ENCODE results near the gene RTTN. TPM values are rescaled to one million over a fixed set of nuclear protein-coding genes. Genes with fewer than 3 reads are reported as not detected.
A peak's percentile ranks its signal among the peaks of the same experiment; 100 is the strongest.

The RTTN gene
- total RNA-seq, 1 donor from 2014 or later, result 9.5 TPM

- TF ChIP-seq CTCF (IDR thresholded peaks at IDR 0.05), result no peak
- H3K36me3 ChIP-seq, result peaks cover 5 to 9% of the 10 kb centered on the region in 2 donors
- no peak for DNase-seq (ENCODE audit: low spot score in 2 of 2)
- H3K4me3 ChIP-seq, result no peak overlapping the region
- no peaks in the 10 kb centered on the region for H3K27me3 ChIP-seq
- H3K4me1 ChIP-seq, result peaks cover 0 to 9% of the 10 kb centered on the region in 2 donors
- no peaks in the 10 kb centered on the region for H3K9me3 ChIP-seq
- intact Hi-C loops (cut with DNase I), result loop anchor here (5.0 to 10.0 kb wide), 3 partner anchors 86 to 378 kb away; no protein-coding TSS in a partner anchor
- H3K27ac ChIP-seq, result peak overlapping the region in 1 of 2 donors; percentile 21
Measured at GRCh38 chr18:70046796-70047195, 158.7 kb downstream of the RTTN start.

- Histone ChIP-seq H3K27ac (peak overlapping the region in 1 of 2 donors; percentile 21), H3K27me3 (no peaks in the 10 kb centered on the region), H3K4me1 (peaks cover 0 to 9% of the 10 kb centered on the region in 2 donors), H3K36me3 (peaks cover 3 to 8% of the 10 kb centered on the region in 2 donors), H3K4me3 (no peak overlapping the region), H3K9me3 (no peaks in the 10 kb centered on the region)
- DNase-seq (ENCODE audit: low spot score in 2 of 2), result no peak
- no peak for TF ChIP-seq CTCF (IDR thresholded peaks at IDR 0.05)
- intact Hi-C loops (cut with DNase I), result loop anchor here (5.0 to 10.0 kb wide), 3 partner anchors 86 to 379 kb away; no protein-coding TSS in a partner anchor
Measured at GRCh38 chr18:70046207-70046606, 159.3 kb downstream of the RTTN start.

DNA sequence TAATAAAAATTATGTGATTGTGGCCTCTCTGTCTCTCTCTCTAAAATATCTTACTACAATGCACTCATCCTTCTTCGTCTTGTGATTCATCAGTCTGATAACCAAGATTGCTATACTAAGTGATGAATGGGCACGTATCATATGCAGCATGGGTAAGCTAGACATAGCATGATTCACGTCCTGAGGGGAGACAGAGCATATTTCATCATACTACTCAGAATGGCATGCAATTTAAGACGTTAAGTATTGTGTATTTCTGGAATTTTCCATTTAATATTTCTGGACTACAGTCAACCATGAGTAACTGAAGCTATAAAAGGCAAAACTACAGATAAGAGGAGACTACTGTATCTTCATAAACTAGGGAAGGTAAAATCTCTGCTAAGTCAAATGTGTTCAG, 160.9 kb downstream of the RTTN start:
- H3K9me3 ChIP-seq, result no peaks in the 10 kb centered on the region
- H3K36me3 ChIP-seq, result no peaks in the 10 kb centered on the region
- no peak for DNase-seq (ENCODE audit: low spot score in 2 of 2)
- no peak for TF ChIP-seq CTCF (IDR thresholded peaks at IDR 0.05)
- no peak overlapping the region for H3K27ac ChIP-seq
- no peak overlapping the region for H3K4me3 ChIP-seq
- no peaks in the 10 kb centered on the region for H3K27me3 ChIP-seq
- peaks cover 0 to 9% of the 10 kb centered on the region in 2 donors for H3K4me1 ChIP-seq
- intact Hi-C loops (cut with DNase I), result loop anchor here (5.0 to 10.0 kb wide), 3 partner anchors 88 to 380 kb away; no protein-coding TSS in a partner anchor

DNA sequence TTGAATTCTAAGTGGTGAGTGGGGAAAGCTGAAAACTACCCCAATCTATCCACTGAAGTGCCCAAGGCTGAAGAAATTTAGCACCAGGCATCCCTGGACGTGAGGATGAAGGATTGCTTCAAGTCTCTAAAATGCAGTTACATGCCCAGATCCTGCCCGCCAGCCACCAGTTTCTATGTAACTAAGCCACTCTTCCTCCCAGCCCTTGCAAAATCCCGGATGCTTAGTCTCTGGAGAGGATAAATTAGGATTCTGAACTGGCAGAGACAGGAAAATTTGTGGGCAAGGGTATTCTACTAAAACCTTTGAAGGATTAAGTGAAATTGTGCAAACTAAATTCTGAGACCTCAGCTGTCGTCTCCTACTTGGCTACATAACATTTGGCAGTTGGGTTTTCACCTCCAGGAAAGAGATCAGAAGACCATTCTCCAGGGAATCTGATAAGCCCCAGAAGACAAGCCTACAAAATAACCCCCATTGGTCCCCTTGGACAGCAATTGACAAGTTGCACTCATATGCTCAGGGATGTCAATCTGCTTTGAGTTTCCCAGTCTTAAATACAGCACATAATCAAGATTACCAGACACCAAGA, 163.9 kb downstream of the RTTN start:
- intact Hi-C loops (cut with DNase I), result loop anchor here (10.0 kb wide), 2 partner anchors 143 to 383 kb away; no protein-coding TSS in a partner anchor
- no peak for DNase-seq (ENCODE audit: low spot score in 2 of 2)
- no peak overlapping the region for H3K27ac ChIP-seq
- H3K4me1 ChIP-seq, result peaks cover 0 to 5% of the 10 kb centered on the region in 2 donors
- no peak overlapping the region for H3K4me3 ChIP-seq
- TF ChIP-seq CTCF (IDR thresholded peaks at IDR 0.05), result no peak
- H3K36me3 ChIP-seq, result peaks cover 0 to 13% of the 10 kb centered on the region in 2 donors
- no peaks in the 10 kb centered on the region for H3K9me3 ChIP-seq
- H3K27me3 ChIP-seq, result no peaks in the 10 kb centered on the region

DNA sequence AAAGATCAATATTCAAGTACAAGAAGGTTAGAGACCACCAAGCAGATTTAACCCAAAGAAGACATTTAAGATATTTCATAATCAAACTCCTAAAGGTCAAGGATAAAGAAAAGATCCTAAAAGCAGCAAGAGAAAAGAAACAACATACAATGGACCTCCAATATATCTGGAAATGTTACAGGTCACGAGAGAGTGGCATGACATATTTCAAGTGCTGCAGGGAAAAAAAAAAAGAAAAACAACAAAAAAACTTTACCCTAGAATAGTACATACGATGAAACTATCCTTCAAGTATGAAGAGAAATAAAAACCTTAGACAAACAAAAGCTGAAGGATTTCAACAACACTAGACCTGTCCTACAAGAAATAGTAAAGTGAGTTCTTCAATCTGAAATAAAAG, 166.3 kb downstream of the RTTN start:
- DNase-seq (ENCODE audit: low spot score in 2 of 2), result no peak
- no peak for TF ChIP-seq CTCF (IDR thresholded peaks at IDR 0.05)
- no peak overlapping the region for H3K27ac ChIP-seq
- no peak overlapping the region for H3K4me3 ChIP-seq
- H3K36me3 ChIP-seq, result peaks cover 0 to 14% of the 10 kb centered on the region in 2 donors
- intact Hi-C loops (cut with DNase I), result no loop called here
- H3K9me3 ChIP-seq, result no peaks in the 10 kb centered on the region
- no peaks in the 10 kb centered on the region for H3K4me1 ChIP-seq
- no peaks in the 10 kb centered on the region for H3K27me3 ChIP-seq
